A673 (cell line): ENCODE measurements around the gene TMEM164.

ENCODE experiments used
- CTCF ChIP-seq: fragments of 300-800, 200-600 bp; sonication (generic); conservative IDR thresholded peaks from 2 replicates; pipeline ENCODE4 v1.5.1; 2017; ENCODE audit warnings: low read depth, mild to moderate bottlenecking, antibody characterized with exemption, low read length, moderate library complexity, mixed read lengths
- EZH2 ChIP-seq: fragments of 200-600 bp; sonication (generic); IDR thresholded peaks from 2 replicates; pipeline ENCODE4 v1.6.1; 2017; ENCODE audit warnings: borderline replicate concordance, low read depth, mild to moderate bottlenecking, mixed read lengths, antibody characterized with exemption, low read length; ENCODE audit not compliant: poor library complexity, severe bottlenecking

- TF ChIP-seq CTCF (no peak), EZH2 (no peak)
These were observed 208.4 kb downstream of the TMEM164 start for GRCh38 chrX:110211340-110211739.
